Osteocyte (in vitro differentiated cells): ENCODE measurements around the gene EGFL8. TPM values are rescaled to one million over a fixed set of nuclear protein-coding genes. Genes with fewer than 3 reads are reported as not detected.

ENCODE experiments used
- DNase-seq: peaks from one replicate; pipeline ENCODE4 v3.0.0; 2021; ENCODE audit warnings: mixed read lengths; ENCODE audit not compliant: unreplicated experiment; ENCODE audit errors: extremely low spot score
- H3K27ac Mint-ChIP-seq: one replicate; pipeline ENCODE4 v1.8.0; 2021; ENCODE audit warnings: mild to moderate bottlenecking, mixed read lengths; ENCODE audit not compliant: unreplicated experiment
- H3K27me3 Mint-ChIP-seq: one replicate; pipeline ENCODE4 v1.8.0; 2021; ENCODE audit warnings: mixed read lengths; ENCODE audit not compliant: unreplicated experiment
- H3K36me3 Mint-ChIP-seq: one replicate; pipeline ENCODE4 v1.8.0; 2021; ENCODE audit warnings: mixed read lengths; ENCODE audit not compliant: unreplicated experiment
- H3K4me1 Mint-ChIP-seq: one replicate; pipeline ENCODE4 v1.8.0; 2021; ENCODE audit warnings: mixed read lengths; ENCODE audit not compliant: unreplicated experiment
- H3K4me3 Mint-ChIP-seq: one replicate; pipeline ENCODE4 v1.8.0; 2021; ENCODE audit warnings: mild to moderate bottlenecking, moderate library complexity, mixed read lengths; ENCODE audit not compliant: unreplicated experiment
- H3K9me3 Mint-ChIP-seq: one replicate; pipeline ENCODE4 v1.8.0; 2021; ENCODE audit warnings: mixed read lengths; ENCODE audit not compliant: unreplicated experiment
- CTCF ChIP-seq: fragments of 200-600 bp; sonication (generic); IDR thresholded peaks from 2 replicates; pipeline ENCODE4 v1.5.0; 2021; ENCODE audit warnings: antibody characterized with exemption, mild to moderate bottlenecking, moderate library complexity
- total RNA-seq: library from RNA; stranded (reverse); gene quantifications from 2 replicates; pipeline ENCODE4 v1.2.1, GENCODE V29; 2021

The EGFL8 gene
- total RNA-seq, 1 donor from 2014 or later, result 22.8 TPM

- Mint-ChIP-seq H3K4me3 (peak within 1 kb of the TSS; percentile 90), H3K36me3 (peaks cover 17% of the 10 kb centered on the region), H3K27ac (peak within 1 kb of the TSS; percentile 100), H3K4me1 (peaks cover 49% of the 10 kb centered on the region), H3K27me3 (no peaks in the 10 kb centered on the region), H3K9me3 (no peaks in the 10 kb centered on the region)
- DNase-seq, result peak; percentile 97
- TF ChIP-seq CTCF, result no peak
Measured at GRCh38 chr6:32177788-32178546, 13.6 kb downstream of the EGFL8 start, which contains the start of gene RNF5. Gene RNF5, plus strand, starts transcription at chr6:32178405. Its CDS starts 107 bp downstream, at chr6:32178512.

GRCh38 chr6:32178547-32179440 is 14.4 kb downstream of the EGFL8 start:
- peaks cover 17% of the 10 kb centered on the region for H3K36me3 Mint-ChIP-seq
- no peaks in the 10 kb centered on the region for H3K9me3 Mint-ChIP-seq
- H3K4me1 Mint-ChIP-seq, result peaks cover 46% of the 10 kb centered on the region
- H3K27me3 Mint-ChIP-seq, result no peaks in the 10 kb centered on the region
- no peak for TF ChIP-seq CTCF
- peak overlapping the region; percentile 100 for H3K27ac Mint-ChIP-seq
- peak overlapping the region; percentile 90 for H3K4me3 Mint-ChIP-seq
- no peak for DNase-seq

- H3K9me3 Mint-ChIP-seq, result no peaks in the 10 kb centered on the region
- H3K4me1 Mint-ChIP-seq, result peaks cover 36% of the 10 kb centered on the region
- DNase-seq, result no peak
- peak overlapping the region; percentile 90 for H3K4me3 Mint-ChIP-seq
- H3K27me3 Mint-ChIP-seq, result no peaks in the 10 kb centered on the region
- TF ChIP-seq CTCF, result no peak
- H3K27ac Mint-ChIP-seq, result peak overlapping the region; percentile 23
- peaks cover 17% of the 10 kb centered on the region for H3K36me3 Mint-ChIP-seq
Measured at GRCh38 chr6:32179766-32180405, 15.5 kb downstream of the EGFL8 start.

GRCh38 chr6:32181148-32181702 is 16.8 kb downstream of the EGFL8 start:
- DNase-seq, result no peak
- Mint-ChIP-seq H3K4me1 (peaks cover 37% of the 10 kb centered on the region), H3K9me3 (no peaks in the 10 kb centered on the region), H3K27me3 (no peaks in the 10 kb centered on the region), H3K36me3 (peaks cover 21% of the 10 kb centered on the region), H3K4me3 (no peak overlapping the region), H3K27ac (no peak overlapping the region)
- TF ChIP-seq CTCF, result no peak
